ENCODE measurements around the gene SPATA2L.
A peak's percentile ranks its signal among the peaks of the same experiment; 100 is the strongest.
"Not testable (repeated sequence)": the region's sequence is repeated elsewhere in the genome, so short reads cannot be mapped to it uniquely, and the experiment has no call there.

The SPATA2L gene

DNA sequence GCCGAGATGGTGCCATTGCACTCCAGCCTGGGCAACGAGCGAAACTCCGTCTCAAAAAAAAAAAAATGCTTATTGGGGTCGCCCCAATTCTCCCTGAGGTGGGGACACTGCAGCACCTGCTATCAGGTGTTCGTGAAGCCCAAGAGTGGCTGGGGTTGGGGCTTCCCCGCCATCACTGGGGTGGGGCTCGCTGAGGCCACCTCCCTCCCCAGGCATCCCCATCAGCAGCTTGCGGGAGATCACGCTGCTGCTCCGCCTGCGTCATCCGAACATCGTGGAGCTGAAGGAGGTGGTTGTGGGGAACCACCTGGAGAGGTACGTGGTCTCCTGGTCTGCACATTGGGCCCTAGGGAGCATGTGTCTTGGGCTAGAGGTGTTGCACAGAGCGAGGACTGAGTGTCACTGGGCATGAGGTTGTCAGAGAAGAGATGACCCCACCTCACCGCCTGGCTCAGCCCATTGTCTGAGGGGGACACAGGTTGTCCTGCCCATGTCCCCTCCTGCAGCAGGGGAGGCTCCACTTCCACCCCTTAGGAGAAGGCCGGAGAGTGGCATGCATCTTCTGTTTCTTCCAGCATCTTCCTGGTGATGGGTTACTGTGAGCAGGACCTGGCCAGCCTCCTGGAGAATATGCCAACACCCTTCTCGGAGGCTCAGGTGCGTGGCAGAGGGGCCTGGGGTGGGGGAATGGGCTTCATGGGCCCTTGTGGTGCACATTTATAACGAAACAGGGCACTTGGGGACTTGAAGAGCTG is 10.1 kb downstream of the SPATA2L start:
- DNase-seq: no peak

GRCh38 chr16:89690392-89690901 is 11.1 kb downstream of the SPATA2L start:
- DNase-seq: no peak

GRCh38 chr16:89689621-89690020 is 11.9 kb downstream of the SPATA2L start:
- not testable (repeated sequence) for DNase-seq

- no peak for DNase-seq
Measured at GRCh38 chr16:89689142-89689541, 12.4 kb downstream of the SPATA2L start.

DNA sequence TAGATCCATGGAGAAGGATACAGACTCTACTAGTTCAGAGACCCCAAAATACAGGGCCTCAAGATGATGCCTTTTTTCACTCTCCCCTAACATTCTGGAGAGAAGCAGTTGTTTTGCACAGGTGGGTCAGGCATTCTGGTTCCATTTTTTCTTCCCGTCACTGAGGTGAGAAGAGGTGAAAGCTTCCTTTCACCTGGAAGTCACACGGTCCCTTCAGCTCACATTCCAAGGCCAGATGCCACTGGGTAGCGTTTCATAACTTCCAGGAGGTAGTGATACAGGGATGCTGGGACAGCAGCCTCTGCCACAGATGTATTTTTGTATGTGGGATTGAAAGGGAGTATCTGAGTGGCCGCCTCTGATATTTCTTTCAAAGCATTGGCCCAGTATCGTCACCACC is 13.1 kb downstream of the SPATA2L start:
- DNase-seq: no peak

DNA sequence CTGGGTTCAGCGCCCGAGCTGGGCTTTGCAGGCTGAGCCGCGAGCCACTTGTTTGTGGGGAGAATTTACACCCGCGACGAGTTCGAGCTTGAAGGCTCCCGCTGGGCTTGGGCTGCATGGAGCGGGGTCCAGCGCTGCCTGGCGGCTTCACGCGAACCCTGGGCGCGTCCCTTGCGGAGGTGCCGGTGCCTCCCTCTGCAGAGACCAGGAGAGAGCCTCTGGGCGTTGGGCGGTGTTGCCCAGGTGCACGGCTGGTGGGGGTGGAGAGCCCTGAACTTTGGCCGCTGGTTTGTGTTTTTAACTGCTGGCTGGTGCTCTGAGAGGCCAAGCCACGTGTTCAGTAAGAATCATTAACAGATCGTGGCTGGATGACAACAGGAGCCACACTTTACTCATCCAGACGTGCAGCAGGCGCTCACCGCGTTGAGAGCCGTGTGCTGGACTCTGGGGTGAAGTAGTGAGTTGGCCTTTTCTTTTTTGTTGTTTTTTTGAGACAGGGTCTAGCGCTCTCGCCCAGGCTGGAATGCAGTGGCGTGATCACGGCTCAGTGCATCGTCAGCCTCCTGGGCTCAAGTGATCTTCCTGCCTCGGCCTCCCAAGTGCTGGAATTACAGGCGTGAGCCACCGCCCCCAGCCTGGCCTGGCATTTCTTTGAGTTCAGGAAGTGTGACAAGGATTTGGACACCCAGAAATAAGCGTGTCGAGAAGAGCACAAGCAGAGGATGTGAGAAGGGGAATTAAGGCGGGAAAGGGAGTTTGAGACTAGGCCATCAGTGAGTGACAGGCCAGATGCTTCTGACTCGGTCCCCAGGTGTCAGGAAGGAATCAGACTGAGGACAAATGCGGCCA is 14.2 kb downstream of the SPATA2L start:
- peak in 2 of 51 donors; percentile 34 to 65 for DNase-seq

DNA sequence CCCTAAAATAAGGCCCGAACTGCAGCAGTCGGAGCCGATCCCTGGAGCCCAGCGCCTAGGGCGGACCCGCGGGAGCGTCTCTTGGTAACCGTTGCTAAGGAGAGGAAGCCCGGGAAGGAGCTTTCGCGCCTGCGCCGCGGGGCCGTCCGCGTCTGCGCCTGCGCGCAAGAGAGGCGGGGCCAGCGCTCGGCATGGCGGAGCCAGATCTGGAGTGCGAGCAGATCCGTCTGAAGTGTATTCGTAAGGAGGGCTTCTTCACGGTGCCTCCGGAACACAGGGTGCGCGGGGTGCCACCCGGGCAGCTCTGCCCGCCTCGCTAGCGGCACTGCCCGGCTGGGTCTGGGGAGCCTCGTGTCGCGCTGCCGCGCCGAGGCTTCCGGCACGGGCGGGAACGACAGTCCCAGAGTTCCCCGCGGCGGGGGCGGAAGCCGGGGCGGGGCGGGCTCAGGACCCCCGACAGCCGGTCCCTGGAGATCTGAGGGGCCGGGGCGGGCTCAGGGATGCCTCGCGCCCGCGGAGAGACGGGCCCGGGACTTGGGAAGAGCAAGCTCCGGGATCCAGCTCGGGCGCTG is 14.9 kb downstream of the SPATA2L start, which contains the start of gene CDK10:
Gene CDK10 (plus strand): TSS at position 170 of the 572 bp plus-strand sequence. CDS start 22 bp downstream, at position 192.
- DNase-seq: peak; percentile 35 to 94 (median 83)

- DNase-seq: no peak
Measured at GRCh38 chr16:89685916-89686315, 15.6 kb downstream of the SPATA2L start.

GRCh38 chr16:89678258-89678657 is 23.2 kb downstream of the SPATA2L start:
- DNase-seq: no peak

- no peak for DNase-seq
Measured at GRCh38 chr16:89672177-89672941, 29.1 kb downstream of the SPATA2L start.

GRCh38 chr16:89671565-89671964 is 29.9 kb downstream of the SPATA2L start:
- DNase-seq: not testable (repeated sequence)

- DNase-seq: no peak
Measured at GRCh38 chr16:89670496-89671431, 30.7 kb downstream of the SPATA2L start.

DNA sequence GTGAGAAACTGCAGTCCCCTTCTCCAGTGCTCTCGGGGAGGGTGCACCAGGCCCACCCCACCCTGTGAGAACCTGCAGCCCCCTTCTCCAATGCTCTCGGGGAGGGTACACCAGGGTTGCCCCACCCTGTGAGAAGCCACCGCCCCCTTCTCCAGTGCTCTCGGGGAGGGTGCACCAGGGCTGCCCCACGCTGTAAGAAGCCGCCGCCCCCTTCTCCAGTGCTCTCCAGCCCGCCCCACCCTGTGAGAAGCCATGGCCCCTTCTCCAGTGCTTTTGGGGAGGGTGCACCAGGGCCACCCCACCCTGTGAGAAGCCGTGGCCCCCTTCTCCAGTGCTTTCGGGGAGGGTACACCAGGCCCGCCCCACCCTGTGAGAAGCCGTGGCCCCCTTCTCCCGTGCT is 31.8 kb downstream of the SPATA2L start:
- no peak for DNase-seq

GRCh38 chr16:89668790-89669158 is 32.7 kb downstream of the SPATA2L start:
- no peak for DNase-seq

DNA sequence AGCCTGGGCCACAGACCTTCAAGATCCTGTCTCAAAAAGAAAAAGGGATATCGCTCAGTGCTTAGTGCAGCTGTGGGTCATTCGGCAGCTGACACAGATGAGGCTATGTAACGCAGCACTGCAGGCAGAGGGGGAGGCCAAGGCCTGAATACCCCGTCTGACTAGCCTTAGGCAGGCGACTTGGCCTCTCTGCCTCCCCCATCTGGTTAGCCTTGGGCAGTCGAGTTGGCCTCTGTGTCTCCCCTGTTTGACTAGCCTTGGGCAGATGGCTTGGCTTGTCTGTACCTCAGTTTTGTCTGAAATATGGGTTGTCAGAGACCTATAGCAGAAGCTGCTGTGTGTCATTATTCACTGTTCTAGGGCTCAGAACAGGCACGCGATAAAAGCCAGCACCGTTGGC is 33.9 kb downstream of the SPATA2L start:
- no peak for DNase-seq

GRCh38 chr16:89667000-89667399 is 34.5 kb downstream of the SPATA2L start:
- DNase-seq: peak in 16 of 51 donors; percentile 6 to 60 (median 12)

GRCh38 chr16:89664238-89664637 is 37.3 kb downstream of the SPATA2L start:
- not testable (repeated sequence) for DNase-seq

GRCh38 chr16:89661215-89661614 is 40.3 kb downstream of the SPATA2L start:
- DNase-seq: no peak

DNA sequence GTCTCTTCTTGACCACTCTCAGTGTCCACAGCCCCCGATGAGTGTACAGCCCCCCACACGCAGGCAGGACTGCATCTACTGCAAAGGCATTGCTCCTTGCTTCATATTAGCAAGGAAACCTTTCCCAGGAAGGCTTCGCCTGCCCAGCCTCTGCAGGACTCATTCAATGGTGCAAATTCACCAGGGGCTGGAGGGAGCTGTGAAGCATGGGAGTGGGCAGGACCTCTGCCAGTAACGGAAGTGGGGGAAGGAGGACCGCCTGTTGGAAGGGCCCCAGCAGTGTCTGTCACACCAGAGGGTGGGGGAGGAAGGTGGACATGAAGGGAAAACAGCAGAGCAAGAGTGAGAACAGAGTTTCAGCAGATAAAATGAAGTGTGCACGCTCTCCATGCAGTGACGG is 41.4 kb downstream of the SPATA2L start:
- DNase-seq: no peak
